ENCODE results near the gene HOXA7.

The HOXA7 gene

DNA sequence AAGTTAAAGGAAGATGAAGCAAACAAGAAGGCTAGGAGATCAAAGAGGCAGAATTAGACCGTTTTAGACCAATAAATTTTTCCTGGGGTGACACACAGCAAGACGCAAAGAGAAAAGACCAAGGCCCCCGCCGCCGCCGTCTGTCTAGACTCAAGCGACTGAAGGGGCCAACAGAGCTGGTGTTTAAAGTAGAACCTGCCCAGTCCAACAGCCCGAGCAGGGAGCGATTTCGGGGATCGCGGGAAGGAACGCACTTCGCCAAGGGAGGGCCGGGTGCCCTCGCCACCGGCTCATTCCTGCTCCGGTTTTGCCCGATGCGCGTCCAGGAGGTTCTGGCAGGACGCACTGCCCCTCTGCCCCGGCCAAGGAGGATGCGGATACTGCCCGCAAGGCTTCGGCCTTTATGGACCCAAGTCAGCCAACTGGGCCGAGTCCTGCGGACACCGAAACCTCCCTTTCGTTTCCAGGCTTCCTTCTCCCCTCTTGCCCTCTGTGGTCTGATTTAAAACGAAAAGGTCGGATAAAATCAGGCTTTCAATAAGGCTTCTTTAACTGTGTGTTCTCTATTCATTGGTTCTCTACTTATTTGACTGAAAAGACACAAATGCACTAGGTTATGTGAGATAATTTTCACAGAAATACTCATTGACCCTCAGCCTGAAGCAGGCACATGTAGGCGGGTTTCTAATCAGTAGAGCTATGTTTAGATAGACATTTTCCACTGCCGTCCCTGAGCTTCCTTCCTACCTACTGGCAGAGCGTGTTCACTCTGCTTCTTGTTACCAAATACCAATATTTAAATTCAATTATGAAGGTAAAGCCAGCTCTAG lies 2.2 kb upstream of the HOXA7 start:
- DNase-seq, result peak; percentile 48

GRCh38 chr7:27157702-27158431 lies 1.4 kb upstream of the HOXA7 start:
- peak; percentile 42 for DNase-seq

- peak; percentile 43 for DNase-seq
These were observed 634 bp upstream of the HOXA7 start for GRCh38 chr7:27156916-27157701.

GRCh38 chr7:27155816-27156507 lies 513 bp downstream of the HOXA7 start:
- DNase-seq, result no peak

- DNase-seq, result peak; percentile 68
These were observed 1.3 kb downstream of the HOXA7 start for GRCh38 chr7:27154901-27155815.

DNA sequence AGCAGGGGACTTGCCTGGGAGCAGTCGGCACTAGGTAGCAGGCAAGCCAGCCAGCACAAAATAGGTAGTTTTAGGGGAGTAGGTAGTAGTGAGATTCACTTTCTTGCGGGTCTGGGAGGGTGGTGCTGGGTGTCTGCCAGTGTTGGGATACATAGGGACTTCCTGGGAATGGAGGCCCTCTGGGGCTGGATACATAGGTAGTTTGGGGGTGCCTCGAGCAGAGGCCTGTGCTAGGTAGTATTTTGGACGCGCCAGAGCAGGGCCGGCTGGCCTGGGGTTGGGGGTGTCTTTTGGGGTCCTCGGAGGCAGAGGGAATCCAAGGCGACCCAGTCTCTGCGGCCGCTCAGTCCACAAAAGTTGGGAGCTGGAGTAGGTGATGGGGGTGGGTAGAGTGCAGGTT lies 2.1 kb downstream of the HOXA7 start:
- peak; percentile 44 for DNase-seq

GRCh38 chr7:27153526-27153925 lies 2.9 kb downstream of the HOXA7 start:
- DNase-seq, result peak; percentile 42

DNA sequence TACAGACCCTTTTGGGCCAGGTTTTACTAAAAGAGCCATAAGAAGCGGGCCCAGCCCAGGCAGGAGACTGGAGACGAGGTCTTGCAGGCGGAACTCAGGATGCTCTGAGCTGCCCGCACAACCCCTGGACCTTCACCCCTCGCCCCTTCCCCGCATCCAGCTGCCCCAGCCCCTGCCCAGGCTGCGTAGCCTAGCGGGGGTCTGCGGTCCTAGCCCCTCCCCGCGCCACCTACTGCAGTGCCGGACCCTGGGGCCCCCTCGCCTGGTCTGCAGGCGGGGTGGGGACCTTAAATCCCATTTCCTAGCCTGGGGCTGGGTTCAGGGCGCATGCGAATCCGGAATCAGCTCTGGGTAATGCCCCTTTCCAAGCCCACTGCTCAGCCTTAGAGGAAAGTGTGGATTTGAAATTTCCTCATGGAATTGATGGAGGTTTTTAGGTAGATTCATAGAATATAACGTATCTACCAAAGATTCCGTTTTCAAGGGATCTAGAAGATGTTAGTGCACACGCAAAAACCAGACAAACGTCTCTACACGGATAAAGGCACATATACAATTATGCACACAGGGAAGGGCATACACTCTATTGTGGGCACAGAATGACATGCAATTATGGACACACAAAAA lies 3.5 kb downstream of the HOXA7 start:
- DNase-seq, result no peak

- DNase-seq, result peak; percentile 82
These were observed 4.3 kb downstream of the HOXA7 start, which contains the start of gene HOXA3 for GRCh38 chr7:27151931-27152815. Gene HOXA3, minus strand, starts transcription at chr7:27152583. Its CDS starts 41,943 bp downstream, at chr7:27110640.

- DNase-seq, result peak; percentile 81
These were observed 5.0 kb downstream of the HOXA7 start for GRCh38 chr7:27151341-27151930.

DNA sequence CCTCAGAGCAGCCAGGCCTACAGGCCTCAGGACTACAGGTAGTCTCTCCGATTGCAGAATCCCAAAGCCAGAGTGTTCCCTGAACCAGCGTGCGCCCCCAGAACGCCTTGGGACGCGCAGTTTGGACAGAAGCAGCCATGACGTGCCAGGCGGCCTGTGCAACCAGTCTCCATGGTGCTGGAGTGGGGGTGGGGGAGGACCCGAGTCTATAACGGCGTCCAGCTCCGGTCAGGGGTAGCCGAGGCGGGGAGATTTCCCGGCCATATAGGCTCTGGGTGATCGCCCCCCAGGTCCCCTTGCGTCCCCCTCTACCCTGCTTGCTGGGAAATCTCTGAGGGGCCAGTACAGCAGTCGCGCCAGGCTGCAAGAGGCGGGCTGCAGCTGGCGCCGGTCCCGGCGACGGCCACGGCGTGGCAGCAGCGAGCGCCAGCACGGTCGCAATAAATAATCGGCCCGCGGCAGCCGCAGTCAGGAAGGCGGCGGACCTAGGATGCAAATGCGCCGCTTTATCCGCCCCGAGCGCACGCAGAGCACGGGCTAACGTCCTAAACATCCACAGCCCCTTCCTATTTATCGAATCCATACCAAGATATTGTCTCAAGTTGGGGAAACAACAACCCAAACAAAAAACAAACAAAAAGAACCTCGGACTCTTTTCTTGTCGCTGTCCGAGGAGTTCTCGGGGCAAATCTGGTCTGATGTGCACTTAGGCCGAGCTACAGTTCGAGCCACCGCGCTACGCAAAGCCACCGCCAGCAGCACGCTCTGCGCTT lies 5.7 kb downstream of the HOXA7 start:
- DNase-seq, result peak; percentile 92

GRCh38 chr7:27149842-27150567 lies 6.5 kb downstream of the HOXA7 start:
- DNase-seq, result no peak

DNA sequence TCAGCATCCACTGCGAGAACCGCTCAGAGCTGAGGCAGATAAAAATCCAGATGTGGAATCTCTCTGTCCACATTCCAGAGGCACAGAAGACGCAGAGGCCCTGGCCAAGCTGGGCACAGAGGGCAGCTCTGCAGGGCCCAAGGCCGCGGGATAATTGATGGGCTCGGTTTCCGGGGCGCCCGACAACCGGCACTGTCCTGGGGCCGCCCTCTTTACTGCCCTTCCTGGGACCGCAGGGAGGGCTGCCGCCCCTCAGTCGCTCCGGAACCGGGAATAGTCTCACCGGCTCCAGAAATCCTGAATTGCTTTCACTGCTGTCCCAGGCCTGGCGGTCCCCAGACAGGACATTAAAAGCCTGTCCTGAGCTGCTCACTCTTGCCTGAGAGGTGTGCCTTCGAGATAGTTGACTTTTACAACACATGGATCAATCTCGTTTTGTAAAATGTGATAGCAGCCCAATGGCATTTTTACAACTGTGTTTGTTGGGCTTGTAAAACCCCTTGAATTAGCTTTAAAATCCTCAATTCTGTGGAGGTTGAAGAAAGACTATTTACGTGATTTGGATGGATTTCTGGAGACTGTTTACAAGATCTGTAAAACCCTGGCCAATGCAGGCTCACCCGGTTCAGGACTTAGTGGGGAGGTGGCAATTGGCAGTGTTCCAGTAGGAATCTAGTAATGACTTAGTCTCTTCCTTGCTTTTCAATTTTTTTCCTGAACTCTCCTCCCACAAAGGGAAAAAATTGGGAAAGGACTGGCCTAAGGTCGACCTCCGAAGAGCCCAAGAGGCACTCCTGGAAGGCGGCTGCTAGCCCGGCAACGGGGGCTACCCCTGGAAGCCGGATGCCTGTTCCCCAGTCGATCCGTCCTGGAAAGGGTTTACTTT lies 7.5 kb downstream of the HOXA7 start:
- peak; percentile 59 for DNase-seq

- DNase-seq, result peak; percentile 69
These were observed 8.3 kb downstream of the HOXA7 start for GRCh38 chr7:27148031-27148755.

DNA sequence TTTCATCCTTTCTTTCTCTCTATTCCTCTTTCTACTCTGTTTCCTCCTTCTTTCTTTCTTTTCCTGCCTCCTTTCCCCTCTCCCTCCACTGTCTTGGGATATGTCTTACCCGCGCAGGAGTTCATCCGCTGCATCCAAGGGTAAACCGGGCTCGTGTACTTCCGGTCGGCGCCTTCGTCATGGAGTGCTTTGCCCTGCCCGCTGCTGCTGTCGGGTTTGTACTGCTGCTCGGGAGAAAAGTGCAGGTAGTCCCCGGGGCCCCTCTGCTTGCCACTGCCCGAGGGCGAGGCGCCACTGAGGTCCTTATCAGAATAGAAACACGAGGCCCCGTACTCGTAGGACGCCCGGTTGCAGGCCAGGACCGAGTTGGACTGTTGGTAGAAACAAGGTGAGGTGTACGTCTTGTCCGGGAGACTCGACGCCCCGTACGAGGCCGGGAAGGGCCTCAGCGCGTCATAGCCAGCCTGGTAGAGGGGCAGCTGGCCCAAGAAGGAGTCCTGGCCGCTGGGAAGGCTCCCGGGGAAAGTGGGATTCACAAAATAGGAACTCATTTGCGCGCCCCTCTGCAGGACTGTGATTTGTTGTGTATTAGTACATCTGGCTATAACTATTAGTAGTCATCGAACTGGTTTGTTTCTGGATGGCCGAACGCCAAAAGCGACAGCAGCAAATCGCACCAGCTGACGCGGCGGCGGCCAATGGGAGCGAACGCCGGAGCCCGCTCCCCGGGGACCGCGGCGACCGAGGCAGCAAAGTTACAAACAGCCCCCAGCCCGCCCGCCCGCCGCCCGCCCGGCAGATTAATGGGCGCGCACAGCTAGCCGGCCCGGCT lies 9.1 kb downstream of the HOXA7 start, which contains the start of gene HOXA6:
TSS of gene HOXA6 (minus strand) at position 576 of the 832 bp plus-strand sequence. CDS start at position 551, 25 bp downstream.
- DNase-seq, result peak; percentile 75
